GM12892 (cell line): ENCODE results near the gene ZNF474.

Experiments
- DNase-seq: peaks from one replicate; pipeline ENCODE4 v3.0.0; 2011; ENCODE audit not compliant: insufficient read length
- FAIRE-seq: peaks from 2 replicates; lab custom pipeline; 2011; peaks lifted over from hg19 to GRCh38; lab: Jason Lieb, UNC
- POLR2A ChIP-seq: IDR thresholded peaks from 2 replicates; pipeline ENCODE4 v1.6.1; 2011; ENCODE audit warnings: low read depth, low read length, control low read depth
- POLR2AphosphoS5 ChIP-seq: IDR thresholded peaks from 2 replicates; pipeline ENCODE4 v1.6.1; 2011; ENCODE audit warnings: low read depth, low read length, control low read depth
- TAF1 ChIP-seq: IDR thresholded peaks from 2 replicates; pipeline ENCODE4 v1.6.1; 2011; ENCODE audit warnings: low read depth, mild to moderate bottlenecking, control low read depth, low read length, borderline replicate concordance

ZNF474 gene

GRCh38 chr5:122156724-122157325 is 27.5 kb downstream of the ZNF474 start:
- no peak for TF ChIP-seq POLR2AphosphoS5
- no peak for TF ChIP-seq TAF1
- TF ChIP-seq POLR2A = no peak
- FAIRE-seq = no peak
- DNase-seq = no peak

- TF ChIP-seq POLR2AphosphoS5 (no peak), TAF1 (no peak), POLR2A (no peak)
- FAIRE-seq = no peak
- no peak for DNase-seq
Measured at GRCh38 chr5:122162100-122162638, 32.8 kb downstream of the ZNF474 start.

GRCh38 chr5:122163121-122164069 is 34.0 kb downstream of the ZNF474 start:
- DNase-seq = no peak

GRCh38 chr5:122164070-122164435 is 34.7 kb downstream of the ZNF474 start:
- DNase-seq (no peak), FAIRE-seq (no peak)
- TF ChIP-seq TAF1 = no peak
- no peak for TF ChIP-seq POLR2AphosphoS5
- TF ChIP-seq POLR2A = no peak

More at GRCh38 chr5:122163121-122164069, 34.0 kb downstream of the ZNF474 start:
- FAIRE-seq = no peak
- TF ChIP-seq POLR2A = no peak
- TF ChIP-seq POLR2AphosphoS5 = no peak
- TF ChIP-seq TAF1 = no peak

GRCh38 chr5:122164831-122165558 is 35.6 kb downstream of the ZNF474 start:
- no peak for DNase-seq
- no peak for TF ChIP-seq TAF1
- no peak for TF ChIP-seq POLR2AphosphoS5
- TF ChIP-seq POLR2A = no peak
- no peak for FAIRE-seq

- DNase-seq = no peak
- FAIRE-seq = no peak
- no peak for TF ChIP-seq TAF1
- TF ChIP-seq POLR2A = no peak
- TF ChIP-seq POLR2AphosphoS5 = no peak
Measured at GRCh38 chr5:122165559-122166078, 36.3 kb downstream of the ZNF474 start.

GRCh38 chr5:122169350-122170103 is 40.2 kb downstream of the ZNF474 start:
- DNase-seq (no peak), FAIRE-seq (no peak)
- TF ChIP-seq POLR2A = no peak
- no peak for TF ChIP-seq TAF1
- TF ChIP-seq POLR2AphosphoS5 = no peak

- no peak for DNase-seq
- TF ChIP-seq TAF1 (no peak), POLR2A (no peak), POLR2AphosphoS5 (no peak)
- no peak for FAIRE-seq
Measured at GRCh38 chr5:122170620-122171019, 41.3 kb downstream of the ZNF474 start.

- no peak for DNase-seq
- FAIRE-seq = no peak
- TF ChIP-seq POLR2AphosphoS5 (no peak), TAF1 (no peak), POLR2A (no peak)
Measured at GRCh38 chr5:122172207-122172606, 42.9 kb downstream of the ZNF474 start.
